Measurements from ENCODE around the gene NPY4R2. TPM values are rescaled to one million over a fixed set of nuclear protein-coding genes. Genes with fewer than 3 reads are reported as not detected.
"Not testable (repeated sequence)": the region's sequence is repeated elsewhere in the genome, so short reads cannot be mapped to it uniquely, and the experiment has no call there.

NPY4R2 gene, protein sequence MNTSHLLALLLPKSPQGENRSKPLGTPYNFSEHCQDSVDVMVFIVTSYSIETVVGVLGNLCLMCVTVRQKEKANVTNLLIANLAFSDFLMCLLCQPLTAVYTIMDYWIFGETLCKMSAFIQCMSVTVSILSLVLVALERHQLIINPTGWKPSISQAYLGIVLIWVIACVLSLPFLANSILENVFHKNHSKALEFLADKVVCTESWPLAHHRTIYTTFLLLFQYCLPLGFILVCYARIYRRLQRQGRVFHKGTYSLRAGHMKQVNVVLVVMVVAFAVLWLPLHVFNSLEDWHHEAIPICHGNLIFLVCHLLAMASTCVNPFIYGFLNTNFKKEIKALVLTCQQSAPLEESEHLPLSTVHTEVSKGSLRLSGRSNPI
- 0.53 TPM in 1 of 3 replicates, not detected in the others for total RNA-seq
- long read RNA-seq, result 0 reads

DNA sequence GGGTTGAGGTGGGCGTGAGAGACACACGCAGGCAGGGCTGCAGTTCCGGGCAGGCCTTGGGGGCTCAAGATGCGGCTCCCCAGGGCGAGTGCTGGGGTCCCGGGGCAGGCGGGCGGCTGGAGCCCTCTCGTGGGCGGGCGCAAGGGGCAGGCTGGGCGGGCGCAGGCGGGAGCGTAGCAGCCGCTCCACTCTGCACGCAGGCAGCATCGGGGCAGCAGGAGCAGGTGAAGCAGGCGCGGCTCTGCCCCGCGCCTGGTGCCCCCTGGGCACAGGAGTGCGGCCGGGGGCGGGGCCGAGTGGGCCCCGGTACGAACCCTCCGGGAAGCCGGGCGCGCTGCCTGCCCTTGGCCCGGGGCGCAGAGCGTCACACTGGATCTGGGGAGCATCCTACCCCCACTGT is at the start of gene NPY4R2:
NPY4R2 (plus strand) TSS at position 188 of the 400 bp plus-strand sequence. CDS start 3,326 bp downstream, outside the sequence.
- not testable (repeated sequence) for H3K9me3 Mint-ChIP-seq (ENCODE audit: low read depth); H3K27ac Mint-ChIP-seq (ENCODE audit: unreplicated experiment); H3K36me3 Mint-ChIP-seq (ENCODE audit: low read depth); H3K4me1 Mint-ChIP-seq (ENCODE audit: low read depth); H3K4me3 Mint-ChIP-seq (ENCODE audit: unreplicated experiment); DNase-seq (ENCODE audit: low spot score); H3K27me3 Mint-ChIP-seq (ENCODE audit: low read depth)

DNA sequence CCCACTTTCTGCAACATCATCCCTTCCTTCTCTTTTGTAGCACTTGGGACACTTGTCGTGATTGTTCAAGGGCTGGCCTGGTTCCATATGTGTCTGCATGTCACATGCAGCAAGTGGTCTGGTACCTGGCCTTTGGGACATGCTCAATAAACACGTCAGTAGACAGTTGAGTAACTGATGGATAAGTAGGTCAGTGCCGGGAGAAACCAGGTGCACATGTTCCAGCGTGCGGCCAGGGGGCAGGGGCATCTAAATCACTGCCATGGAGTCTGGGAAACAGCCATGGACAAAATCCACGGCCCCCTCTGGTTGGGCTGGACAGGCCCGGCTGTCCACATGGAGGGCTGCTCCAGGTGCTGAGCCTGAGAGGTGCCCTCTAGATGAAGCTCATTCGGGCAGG is 47.6 kb upstream of the NPY4R2 start:
- not testable (repeated sequence) for H3K36me3 Mint-ChIP-seq (ENCODE audit: low read depth); H3K4me1 Mint-ChIP-seq (ENCODE audit: low read depth); H3K9me3 Mint-ChIP-seq (ENCODE audit: low read depth); H3K27me3 Mint-ChIP-seq (ENCODE audit: low read depth); H3K4me3 Mint-ChIP-seq (ENCODE audit: unreplicated experiment); DNase-seq (ENCODE audit: low spot score); H3K27ac Mint-ChIP-seq (ENCODE audit: unreplicated experiment)

DNA sequence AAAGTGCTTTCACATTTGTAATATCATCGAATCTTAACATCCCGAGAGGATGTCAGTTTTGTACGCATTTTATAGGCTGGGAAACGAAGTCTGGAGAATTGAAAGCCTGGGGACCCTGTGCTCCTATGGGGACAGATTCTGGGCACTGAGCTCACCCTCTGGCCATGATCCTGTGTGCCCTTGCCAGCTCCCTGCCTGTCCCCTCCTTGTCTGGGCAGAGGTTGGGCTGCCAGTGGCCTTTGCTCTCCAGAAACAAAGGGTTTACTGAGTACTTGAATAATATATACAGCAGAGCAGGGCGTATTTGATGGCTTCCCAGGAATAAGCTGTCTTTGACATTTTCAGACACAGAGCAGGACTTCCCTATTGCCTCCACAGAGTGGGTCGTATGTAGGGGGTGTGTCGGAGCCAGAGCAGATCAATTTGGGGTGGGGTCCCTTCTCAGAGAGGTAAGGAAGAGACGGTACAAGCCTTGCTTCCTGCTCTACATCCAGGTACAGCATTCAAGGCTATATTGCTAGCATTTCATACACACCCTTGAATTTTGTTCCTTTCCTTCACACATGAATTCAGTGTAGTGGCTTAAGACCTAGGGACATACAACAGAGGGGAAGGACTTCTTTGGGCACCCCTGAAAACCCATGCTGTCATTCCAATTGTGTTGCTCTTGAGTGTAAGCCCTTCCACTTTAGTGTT is 46.8 kb upstream of the NPY4R2 start:
- H3K36me3 Mint-ChIP-seq (ENCODE audit: low read depth); H3K4me1 Mint-ChIP-seq (ENCODE audit: low read depth); DNase-seq (ENCODE audit: low spot score); H3K27ac Mint-ChIP-seq (ENCODE audit: unreplicated experiment); H3K27me3 Mint-ChIP-seq (ENCODE audit: low read depth); H3K9me3 Mint-ChIP-seq (ENCODE audit: low read depth); H3K4me3 Mint-ChIP-seq (ENCODE audit: unreplicated experiment): not testable (repeated sequence)

DNA sequence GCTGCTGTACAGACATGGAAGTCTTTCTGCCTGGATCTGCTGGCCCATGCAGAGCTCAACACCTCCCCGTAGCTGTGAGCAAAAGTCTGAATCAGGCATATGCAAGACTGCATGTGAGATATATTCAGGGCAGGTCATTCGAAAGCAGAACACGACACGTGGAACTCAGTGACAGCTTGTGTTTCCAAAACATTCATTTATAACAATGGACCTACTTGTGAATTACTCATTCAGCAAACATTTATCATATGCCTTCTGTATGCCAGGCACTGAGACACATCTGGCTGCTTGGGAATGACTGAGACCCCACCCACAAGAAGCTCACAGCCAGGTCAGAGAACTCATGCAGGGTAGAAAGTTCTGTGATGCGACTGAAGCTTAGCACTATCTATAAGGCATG is 46.2 kb upstream of the NPY4R2 start:
- not testable (repeated sequence) for H3K27ac Mint-ChIP-seq (ENCODE audit: unreplicated experiment); H3K27me3 Mint-ChIP-seq (ENCODE audit: low read depth); DNase-seq (ENCODE audit: low spot score); H3K9me3 Mint-ChIP-seq (ENCODE audit: low read depth); H3K4me3 Mint-ChIP-seq (ENCODE audit: unreplicated experiment); H3K4me1 Mint-ChIP-seq (ENCODE audit: low read depth); H3K36me3 Mint-ChIP-seq (ENCODE audit: low read depth)

DNA sequence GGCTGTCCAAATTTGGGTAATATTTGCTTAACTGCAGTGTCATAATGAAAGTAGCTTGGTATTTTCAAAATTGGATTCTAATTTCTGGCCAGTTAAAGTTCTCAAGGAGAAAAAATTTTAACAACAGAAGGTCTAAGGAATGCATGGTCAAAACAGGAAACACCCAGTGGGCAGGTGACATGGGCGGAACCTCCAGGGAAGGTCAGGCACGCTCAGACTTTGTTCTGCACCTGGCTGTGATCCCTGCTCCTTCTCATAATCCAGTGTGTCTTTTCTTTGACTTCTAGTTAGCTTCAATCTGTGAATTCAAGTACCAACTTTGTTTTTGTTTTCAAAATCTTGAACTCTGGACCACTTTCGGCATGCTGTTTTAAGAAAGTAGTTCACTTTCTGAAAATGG is 34.2 kb upstream of the NPY4R2 start:
- DNase-seq (ENCODE audit: low spot score); H3K4me3 Mint-ChIP-seq (ENCODE audit: unreplicated experiment); H3K4me1 Mint-ChIP-seq (ENCODE audit: low read depth); H3K27me3 Mint-ChIP-seq (ENCODE audit: low read depth); H3K9me3 Mint-ChIP-seq (ENCODE audit: low read depth); H3K36me3 Mint-ChIP-seq (ENCODE audit: low read depth); H3K27ac Mint-ChIP-seq (ENCODE audit: unreplicated experiment): not testable (repeated sequence)

DNA sequence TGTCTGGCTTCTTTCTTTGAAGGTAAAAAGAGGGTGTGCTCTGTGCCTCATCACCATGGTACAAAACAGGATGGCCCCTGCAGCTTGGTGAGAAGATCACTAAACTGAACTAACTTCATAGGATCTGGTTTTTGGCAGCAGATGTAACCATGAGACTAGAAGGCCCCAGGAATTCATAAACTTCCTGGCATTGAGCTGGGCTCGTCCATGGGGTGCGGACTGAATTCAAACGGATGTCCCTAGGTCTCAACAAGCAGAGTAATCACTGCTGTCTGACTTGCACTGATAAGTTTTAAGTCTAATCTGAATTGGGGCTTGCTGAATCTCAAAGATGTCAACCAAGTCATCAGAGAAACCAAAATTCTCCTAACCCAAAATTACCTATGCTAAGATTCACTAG is 33.5 kb upstream of the NPY4R2 start:
- H3K36me3 Mint-ChIP-seq (ENCODE audit: low read depth); H3K27ac Mint-ChIP-seq (ENCODE audit: unreplicated experiment); DNase-seq (ENCODE audit: low spot score); H3K9me3 Mint-ChIP-seq (ENCODE audit: low read depth); H3K4me3 Mint-ChIP-seq (ENCODE audit: unreplicated experiment); H3K27me3 Mint-ChIP-seq (ENCODE audit: low read depth); H3K4me1 Mint-ChIP-seq (ENCODE audit: low read depth): not testable (repeated sequence)

DNA sequence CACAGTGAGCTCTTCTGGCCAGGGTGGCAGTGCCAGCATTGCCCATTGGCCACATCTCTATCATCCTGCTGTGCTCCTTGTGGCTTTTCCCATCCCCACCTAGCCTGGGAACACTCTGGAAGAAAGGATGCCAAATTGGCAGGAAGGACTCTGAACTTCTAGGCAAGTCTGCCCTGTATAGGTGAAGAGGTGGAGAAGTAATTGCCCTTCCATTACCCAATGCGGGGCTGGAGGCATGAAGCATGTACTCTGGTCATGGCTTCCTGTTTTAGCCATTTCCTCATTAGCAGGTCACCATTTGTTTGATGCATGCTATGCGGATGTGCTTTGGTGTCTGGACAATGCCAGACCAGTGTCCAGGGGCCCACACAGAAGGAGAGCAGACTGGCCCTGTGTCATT is 32.1 kb upstream of the NPY4R2 start:
- H3K27me3 Mint-ChIP-seq (ENCODE audit: low read depth); H3K36me3 Mint-ChIP-seq (ENCODE audit: low read depth); H3K4me3 Mint-ChIP-seq (ENCODE audit: unreplicated experiment): not testable (repeated sequence)

DNA sequence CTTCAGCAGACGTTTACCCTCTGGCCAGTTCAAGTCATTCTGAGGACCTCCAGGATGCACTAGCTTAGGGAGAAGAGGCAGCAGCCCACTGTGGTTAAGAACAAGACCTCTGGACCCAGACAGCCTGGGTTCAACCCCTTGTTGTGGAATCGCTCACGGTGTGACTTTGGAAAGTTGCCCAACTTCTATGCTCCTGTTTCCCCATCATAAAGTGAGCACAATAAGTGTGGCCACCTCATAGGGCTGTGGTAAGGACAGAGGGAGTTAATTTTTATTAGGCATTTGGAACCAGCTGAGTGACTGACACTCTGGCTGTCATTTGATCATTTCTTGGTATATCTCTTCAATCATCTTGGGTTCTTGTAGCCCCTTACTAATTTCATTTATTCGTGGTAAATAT is 31.6 kb upstream of the NPY4R2 start:
- H3K4me3 Mint-ChIP-seq (ENCODE audit: unreplicated experiment); H3K27me3 Mint-ChIP-seq (ENCODE audit: low read depth); DNase-seq (ENCODE audit: low spot score); H3K9me3 Mint-ChIP-seq (ENCODE audit: low read depth); H3K27ac Mint-ChIP-seq (ENCODE audit: unreplicated experiment); H3K4me1 Mint-ChIP-seq (ENCODE audit: low read depth); H3K36me3 Mint-ChIP-seq (ENCODE audit: low read depth): not testable (repeated sequence)

More for the DNA sequence above, 32.1 kb upstream of the NPY4R2 start:
- DNase-seq (ENCODE audit: low spot score); H3K27ac Mint-ChIP-seq (ENCODE audit: unreplicated experiment); H3K4me1 Mint-ChIP-seq (ENCODE audit: low read depth); H3K9me3 Mint-ChIP-seq (ENCODE audit: low read depth): not testable (repeated sequence)

DNA sequence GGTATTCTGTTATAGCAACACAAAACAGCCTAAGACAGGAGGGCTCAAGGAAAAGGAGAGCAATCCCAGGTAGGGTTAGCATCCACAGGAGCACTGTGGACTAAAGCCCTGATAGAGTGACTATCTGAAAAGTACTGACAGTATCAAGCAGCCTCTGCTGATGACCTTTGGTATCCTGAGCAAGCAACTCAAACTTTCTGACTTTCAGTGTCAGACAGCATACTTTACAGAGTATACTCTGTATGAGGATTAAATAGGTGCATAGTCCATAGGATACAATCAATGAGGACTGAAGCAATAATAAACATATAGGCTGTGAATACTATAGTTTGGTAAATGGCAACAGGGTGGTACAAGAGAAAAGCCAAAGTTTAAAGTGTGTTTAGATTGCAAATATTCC is 27.7 kb upstream of the NPY4R2 start:
- DNase-seq (ENCODE audit: low spot score); H3K36me3 Mint-ChIP-seq (ENCODE audit: low read depth); H3K27me3 Mint-ChIP-seq (ENCODE audit: low read depth); H3K4me3 Mint-ChIP-seq (ENCODE audit: unreplicated experiment); H3K4me1 Mint-ChIP-seq (ENCODE audit: low read depth); H3K27ac Mint-ChIP-seq (ENCODE audit: unreplicated experiment); H3K9me3 Mint-ChIP-seq (ENCODE audit: low read depth): not testable (repeated sequence)

DNA sequence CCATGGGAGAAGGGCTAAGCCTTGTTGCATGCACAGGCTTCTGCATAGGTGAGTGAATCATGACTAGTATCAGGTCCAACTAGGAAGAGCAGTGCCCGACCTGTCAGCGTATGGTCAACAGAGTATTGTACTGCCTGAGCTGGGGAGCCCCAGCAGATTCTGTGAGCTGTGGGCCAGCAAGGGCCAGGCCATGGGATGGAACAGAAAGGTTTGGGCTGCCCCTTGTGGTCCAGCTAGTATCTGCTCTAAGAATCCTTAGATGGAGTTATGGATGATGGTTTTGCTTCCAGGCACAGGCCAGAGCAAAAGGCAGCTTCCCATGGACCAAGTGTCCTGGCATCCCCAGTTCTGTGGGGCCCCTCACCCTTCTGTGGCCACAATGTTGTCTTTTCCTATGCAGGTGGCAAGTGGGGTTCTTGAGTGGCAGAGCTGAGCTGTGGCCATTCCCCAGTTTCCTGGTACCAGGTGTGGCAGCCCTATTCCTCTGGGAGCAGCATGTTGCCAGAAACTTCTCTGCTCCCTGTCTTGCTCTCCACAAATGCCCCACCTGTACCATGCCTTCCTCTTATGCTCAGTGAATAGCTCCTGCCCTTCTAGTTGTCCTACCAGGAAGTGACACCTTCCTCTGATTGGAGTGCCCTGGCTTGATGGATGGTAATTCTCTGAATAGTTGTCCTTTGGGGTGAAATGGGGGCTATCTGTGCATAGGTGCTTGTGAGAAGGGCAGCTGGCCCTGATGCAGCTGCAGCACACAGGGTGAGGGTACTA is 25.8 kb upstream of the NPY4R2 start:
- H3K27ac Mint-ChIP-seq (ENCODE audit: unreplicated experiment); H3K4me3 Mint-ChIP-seq (ENCODE audit: unreplicated experiment); H3K36me3 Mint-ChIP-seq (ENCODE audit: low read depth): not testable (repeated sequence)

DNA sequence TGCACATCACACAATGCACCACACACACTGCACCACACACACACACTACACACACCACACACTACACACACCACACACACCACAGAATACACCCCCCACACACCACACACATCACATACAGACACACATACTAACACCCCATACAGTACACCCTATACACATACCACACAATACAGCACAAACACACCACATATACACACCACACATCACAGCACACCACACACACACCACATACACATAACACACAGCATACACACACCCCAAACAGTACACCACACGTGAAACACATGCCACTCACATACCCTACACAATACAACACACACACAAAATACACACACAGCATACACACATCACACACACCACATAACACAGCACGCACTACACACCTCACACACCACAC is 23.9 kb upstream of the NPY4R2 start:
- not testable (repeated sequence) for H3K27me3 Mint-ChIP-seq (ENCODE audit: low read depth); H3K4me3 Mint-ChIP-seq (ENCODE audit: unreplicated experiment); H3K36me3 Mint-ChIP-seq (ENCODE audit: low read depth); H3K27ac Mint-ChIP-seq (ENCODE audit: unreplicated experiment); H3K4me1 Mint-ChIP-seq (ENCODE audit: low read depth); DNase-seq (ENCODE audit: low spot score); H3K9me3 Mint-ChIP-seq (ENCODE audit: low read depth)

More for the DNA sequence above, 25.8 kb upstream of the NPY4R2 start:
- H3K27me3 Mint-ChIP-seq (ENCODE audit: low read depth); DNase-seq (ENCODE audit: low spot score); H3K9me3 Mint-ChIP-seq (ENCODE audit: low read depth); H3K4me1 Mint-ChIP-seq (ENCODE audit: low read depth): not testable (repeated sequence)

DNA sequence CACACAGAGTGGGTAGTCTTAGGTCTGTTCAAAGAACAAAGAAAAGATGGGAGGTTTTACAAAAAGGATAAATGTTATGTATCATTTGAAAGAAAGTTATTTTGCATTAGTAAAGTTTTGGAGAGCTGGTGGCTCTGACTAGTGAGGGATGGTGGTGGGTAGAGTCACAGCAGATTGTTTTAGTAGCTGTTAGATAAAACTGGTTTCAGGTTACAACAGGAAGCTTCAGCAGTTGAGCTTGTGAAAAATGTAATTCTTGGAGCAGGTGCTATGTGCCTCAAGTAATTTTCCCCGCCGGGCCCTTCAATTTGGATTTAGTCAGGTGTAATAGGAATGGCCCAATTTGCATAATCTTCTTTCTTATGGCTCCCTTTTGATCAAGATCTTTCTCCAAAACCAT is 20.6 kb upstream of the NPY4R2 start:
- not testable (repeated sequence) for H3K27me3 Mint-ChIP-seq (ENCODE audit: low read depth); DNase-seq (ENCODE audit: low spot score); H3K27ac Mint-ChIP-seq (ENCODE audit: unreplicated experiment); H3K9me3 Mint-ChIP-seq (ENCODE audit: low read depth); H3K4me3 Mint-ChIP-seq (ENCODE audit: unreplicated experiment); H3K4me1 Mint-ChIP-seq (ENCODE audit: low read depth); H3K36me3 Mint-ChIP-seq (ENCODE audit: low read depth)
